Measurements from ENCODE around the gene RRM2.
A peak's percentile ranks its signal among the peaks of the same experiment; 100 is the strongest.

RRM2 gene

GRCh38 chr2:10141736-10142639 lies 19.4 kb downstream of the RRM2 start:
- H3F3A ChIP-seq (ENCODE audit: insufficient read depth, low read length) = peaks cover 18% of the 10 kb centered on the region
- H3K9me3 ChIP-seq (replicated peaks; ENCODE audit: insufficient read depth, low read length) = no peaks in the 10 kb centered on the region
- no peak overlapping the region for H3K27ac ChIP-seq (ENCODE audit: low read length)
- no peaks in the 10 kb centered on the region for H3K27me3 ChIP-seq (replicated peaks; ENCODE audit: insufficient read depth, low read length)
- H3K4me1 ChIP-seq (ENCODE audit: low read length) = no peaks in the 10 kb centered on the region
- no peak for DNase-seq
- H3K36me3 ChIP-seq (replicated peaks; ENCODE audit: insufficient read depth, low read length) = 0 out of 2 replicates have a peak, but pooled peaks cover 3% of the 10 kb centered on the region
- no peak overlapping the region for H3K4me2 ChIP-seq (ENCODE audit: low read depth, low read length)
- H2AFZ ChIP-seq (ENCODE audit: low read length) = no peak overlapping the region
- no peak overlapping the region for H3K9ac ChIP-seq (ENCODE audit: low read length)
- no peaks in the 10 kb centered on the region for H4K20me1 ChIP-seq (ENCODE audit: insufficient read depth, low read length)
- H3K4me3 ChIP-seq (ENCODE audit: low read length) = no peak overlapping the region
- TF ChIP-seq EZH2phosphoT487 (IDR thresholded peaks at IDR 0.05; ENCODE audit: low read length) (no peak), CTCF (IDR thresholded peaks at IDR 0.05; ENCODE audit: low read length) (peak; percentile 34), EZH2 (optimal IDR thresholded peaks at IDR 0.05; ENCODE audit: low read depth, low read length) (no peak)
- H3K9me2 ChIP-seq (replicated peaks; ENCODE audit: insufficient read depth, low read length) = no peaks in the 10 kb centered on the region
- peaks cover 3% of the 10 kb centered on the region; the same call in 1 of the 2 replicates for H3K79me2 ChIP-seq (ENCODE audit: low read length)

GRCh38 chr2:10142640-10142965 lies 20.1 kb downstream of the RRM2 start:
- H4K20me1 ChIP-seq (ENCODE audit: insufficient read depth, low read length) = no peaks in the 10 kb centered on the region
- H3F3A ChIP-seq (ENCODE audit: insufficient read depth, low read length) = peaks cover 13% of the 10 kb centered on the region
- TF ChIP-seq EZH2phosphoT487 (IDR thresholded peaks at IDR 0.05; ENCODE audit: low read length) (no peak), EZH2 (optimal IDR thresholded peaks at IDR 0.05; ENCODE audit: low read depth, low read length) (no peak), CTCF (IDR thresholded peaks at IDR 0.05; ENCODE audit: low read length) (no peak; the same call in 1 of the 2 replicates)
- DNase-seq = no peak
- peaks cover 3% of the 10 kb centered on the region; the same call in 1 of the 2 replicates for H3K79me2 ChIP-seq (ENCODE audit: low read length)
- no peak overlapping the region for H3K4me2 ChIP-seq (ENCODE audit: low read depth, low read length)
- no peak overlapping the region for H3K9ac ChIP-seq (ENCODE audit: low read length)
- H3K27ac ChIP-seq (ENCODE audit: low read length) = no peak overlapping the region
- H3K9me3 ChIP-seq (replicated peaks; ENCODE audit: insufficient read depth, low read length) = no peaks in the 10 kb centered on the region
- no peaks in the 10 kb centered on the region for H3K4me1 ChIP-seq (ENCODE audit: low read length)
- 0 out of 2 replicates have a peak, but pooled peaks cover 3% of the 10 kb centered on the region for H3K36me3 ChIP-seq (replicated peaks; ENCODE audit: insufficient read depth, low read length)
- H3K4me3 ChIP-seq (ENCODE audit: low read length) = no peak overlapping the region
- no peaks in the 10 kb centered on the region for H3K27me3 ChIP-seq (replicated peaks; ENCODE audit: insufficient read depth, low read length)
- no peak overlapping the region for H2AFZ ChIP-seq (ENCODE audit: low read length)
- no peaks in the 10 kb centered on the region for H3K9me2 ChIP-seq (replicated peaks; ENCODE audit: insufficient read depth, low read length)

- Histone ChIP-seq H3K79me2 (ENCODE audit: low read length) (peaks cover 3% of the 10 kb centered on the region; the same call in 1 of the 2 replicates), H3K4me2 (ENCODE audit: low read depth, low read length) (no peak overlapping the region), H3K9me2 (replicated peaks; ENCODE audit: insufficient read depth, low read length) (no peaks in the 10 kb centered on the region), H3F3A (ENCODE audit: insufficient read depth, low read length) (peaks cover 3% of the 10 kb centered on the region), H3K9me3 (replicated peaks; ENCODE audit: insufficient read depth, low read length) (no peaks in the 10 kb centered on the region), H4K20me1 (ENCODE audit: insufficient read depth, low read length) (no peaks in the 10 kb centered on the region), H3K27me3 (replicated peaks; ENCODE audit: insufficient read depth, low read length) (no peaks in the 10 kb centered on the region), H3K4me3 (ENCODE audit: low read length) (no peak overlapping the region), H3K27ac (ENCODE audit: low read length) (no peak overlapping the region), H3K4me1 (ENCODE audit: low read length) (no peaks in the 10 kb centered on the region), H3K9ac (ENCODE audit: low read length) (no peak overlapping the region), H2AFZ (ENCODE audit: low read length) (no peak overlapping the region), H3K36me3 (replicated peaks; ENCODE audit: insufficient read depth, low read length) (peaks cover 3% of the 10 kb centered on the region; the same call in 1 of the 2 replicates)
- TF ChIP-seq CTCF (IDR thresholded peaks at IDR 0.05; ENCODE audit: low read length) (no peak), EZH2 (optimal IDR thresholded peaks at IDR 0.05; ENCODE audit: low read depth, low read length) (no peak), EZH2phosphoT487 (IDR thresholded peaks at IDR 0.05; ENCODE audit: low read length) (no peak)
- no peak for DNase-seq
Measured at GRCh38 chr2:10144771-10145518, 22.4 kb downstream of the RRM2 start.

All from MM.1S (cell line).